Heart left ventricle (tissue), 13 donors: ENCODE data around the gene TAS2R60.

Experiments used
- POLR2A ChIP-seq, 2 donors: fragments of 450-650 bp; IDR thresholded peaks; one replicate each; pipeline ENCODE4 v1.6.1; 2017; ENCODE audit warnings: antibody characterized with exemption in 2 of 2, mild to moderate bottlenecking in 2 of 2, moderate library complexity in 2 of 2
- TF ChIP-seq, protein P1 (sequence below), 12 donors: fragments of 200-600 bp; sonication (generic) in 4 of 12; IDR thresholded peaks; one replicate each; pipeline versions ENCODE4 v1.5.0 to v1.8.0; 2018 to 2022; ENCODE audit warnings: antibody characterized with exemption in 12 of 12, mild to moderate bottlenecking in 5 of 12
- donor health status: ischemic (EF 13 %, LVEDD 7.1; RV severe dilation, severe dysfunction).
- donor health status: DM: no; HTN: yes; CAD: no.
- donor health status: DM: no; HTN: no; CAD: no.
- donor health status: ischemic (EF 25% LVEDD 6.9; RV normal size, moderate dysfunction).
- donor health status: ischemic (EF 25% LVEDD 5.7; RV mildly dilated, moderate dysfunction).
- donor health status: ischemic (EF 35%, LVEDD 5.7; RV mildly dilated, moderate dysfunction).
- donor health status: nonischemic (EF 11% LVEDD 7.7; RV severe dilation, severe dysfunction).
- donor health status: DM: yes; HTN: yes; CAD: no.
- donor health status: PGD.
- donor health status: ischemic (EF 29% LVEDD 5.4; RV normal size, mild dysfunction).
- donor health status: nonischemic (EF 23%, LVEDD 6.1; RV moderate dilation, normal function).

DNA sequence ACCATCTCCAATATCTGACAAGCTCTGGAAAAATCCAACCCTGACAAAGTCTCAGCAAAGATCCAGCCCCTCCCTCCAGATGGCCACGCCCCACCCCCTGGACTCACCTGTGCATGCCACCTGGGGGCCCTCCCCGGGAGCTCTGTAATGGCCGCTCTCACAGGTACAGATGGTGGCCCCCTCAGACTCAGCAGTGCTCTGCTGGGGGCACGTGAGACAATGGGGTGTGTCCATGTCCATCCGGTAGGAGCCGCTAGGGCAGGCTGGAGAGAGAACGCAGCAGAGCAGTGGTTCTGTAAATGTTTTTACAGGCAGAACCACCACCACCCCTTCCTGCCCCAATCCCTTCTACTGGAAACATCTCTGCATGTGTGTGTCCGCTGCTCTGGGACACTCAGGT, 44.1 kb upstream of the TAS2R60 start:
- TF ChIP-seq, protein P1, sequence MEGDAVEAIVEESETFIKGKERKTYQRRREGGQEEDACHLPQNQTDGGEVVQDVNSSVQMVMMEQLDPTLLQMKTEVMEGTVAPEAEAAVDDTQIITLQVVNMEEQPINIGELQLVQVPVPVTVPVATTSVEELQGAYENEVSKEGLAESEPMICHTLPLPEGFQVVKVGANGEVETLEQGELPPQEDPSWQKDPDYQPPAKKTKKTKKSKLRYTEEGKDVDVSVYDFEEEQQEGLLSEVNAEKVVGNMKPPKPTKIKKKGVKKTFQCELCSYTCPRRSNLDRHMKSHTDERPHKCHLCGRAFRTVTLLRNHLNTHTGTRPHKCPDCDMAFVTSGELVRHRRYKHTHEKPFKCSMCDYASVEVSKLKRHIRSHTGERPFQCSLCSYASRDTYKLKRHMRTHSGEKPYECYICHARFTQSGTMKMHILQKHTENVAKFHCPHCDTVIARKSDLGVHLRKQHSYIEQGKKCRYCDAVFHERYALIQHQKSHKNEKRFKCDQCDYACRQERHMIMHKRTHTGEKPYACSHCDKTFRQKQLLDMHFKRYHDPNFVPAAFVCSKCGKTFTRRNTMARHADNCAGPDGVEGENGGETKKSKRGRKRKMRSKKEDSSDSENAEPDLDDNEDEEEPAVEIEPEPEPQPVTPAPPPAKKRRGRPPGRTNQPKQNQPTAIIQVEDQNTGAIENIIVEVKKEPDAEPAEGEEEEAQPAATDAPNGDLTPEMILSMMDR (IDR thresholded peaks at IDR 0.05), result no peak
- no peak for TF ChIP-seq POLR2A (IDR thresholded peaks at IDR 0.05)
